GM12864 (cell line): ENCODE results near the gene AK5.

Experiments used
- DNase-seq: peaks from one replicate; pipeline ENCODE4 v3.0.0-alpha.2; 2011; ENCODE audit warnings: low read depth
- H3K4me3 ChIP-seq: 2 replicates; pipeline ENCODE4 v1.5.1; 2011; ENCODE audit warnings: mild to moderate bottlenecking, low read depth, low read length, control low read depth
- CTCF ChIP-seq: IDR thresholded peaks from 2 replicates; pipeline ENCODE4 v1.5.1; 2011; ENCODE audit warnings: low read depth, mild to moderate bottlenecking, moderate library complexity, low read length, control low read depth, inconsistent platforms; ENCODE audit errors: missing control alignments

The AK5 gene

GRCh38 chr1:77463216-77463615 is 181.4 kb downstream of the AK5 start:
- DNase-seq: no peak
- TF ChIP-seq CTCF: no peak
- no peak overlapping the region for H3K4me3 ChIP-seq

GRCh38 chr1:77465139-77465538 is 183.3 kb downstream of the AK5 start:
- TF ChIP-seq CTCF: no peak

GRCh38 chr1:77465922-77466321 is 184.1 kb downstream of the AK5 start:
- TF ChIP-seq CTCF: no peak
- no peak overlapping the region for H3K4me3 ChIP-seq
- no peak for DNase-seq

More at GRCh38 chr1:77465139-77465538, 183.3 kb downstream of the AK5 start:
- H3K4me3 ChIP-seq: no peak overlapping the region
- DNase-seq: no peak

GRCh38 chr1:77467021-77467595 is 185.3 kb downstream of the AK5 start:
- H3K4me3 ChIP-seq: no peak overlapping the region
- DNase-seq: no peak
- TF ChIP-seq CTCF: no peak

GRCh38 chr1:77467741-77468140 is 185.9 kb downstream of the AK5 start:
- TF ChIP-seq CTCF: no peak

GRCh38 chr1:77468257-77468948 is 186.6 kb downstream of the AK5 start:
- no peak for DNase-seq
- TF ChIP-seq CTCF: no peak
- no peak overlapping the region for H3K4me3 ChIP-seq

More at GRCh38 chr1:77467741-77468140, 185.9 kb downstream of the AK5 start:
- DNase-seq: no peak
- no peak overlapping the region for H3K4me3 ChIP-seq

- no peak for TF ChIP-seq CTCF
- DNase-seq: no peak
- H3K4me3 ChIP-seq: no peak overlapping the region
Measured at GRCh38 chr1:77468949-77469710, 187.3 kb downstream of the AK5 start.
